Kidney capillary endothelial cell (primary cell): ENCODE measurements around the gene MAD1L1.

Experiments used
- DNase-seq: peaks from one replicate; pipeline ENCODE4 v3.0.0-alpha.2; 2018; ENCODE audit warnings: low spot score

MAD1L1 gene

DNA sequence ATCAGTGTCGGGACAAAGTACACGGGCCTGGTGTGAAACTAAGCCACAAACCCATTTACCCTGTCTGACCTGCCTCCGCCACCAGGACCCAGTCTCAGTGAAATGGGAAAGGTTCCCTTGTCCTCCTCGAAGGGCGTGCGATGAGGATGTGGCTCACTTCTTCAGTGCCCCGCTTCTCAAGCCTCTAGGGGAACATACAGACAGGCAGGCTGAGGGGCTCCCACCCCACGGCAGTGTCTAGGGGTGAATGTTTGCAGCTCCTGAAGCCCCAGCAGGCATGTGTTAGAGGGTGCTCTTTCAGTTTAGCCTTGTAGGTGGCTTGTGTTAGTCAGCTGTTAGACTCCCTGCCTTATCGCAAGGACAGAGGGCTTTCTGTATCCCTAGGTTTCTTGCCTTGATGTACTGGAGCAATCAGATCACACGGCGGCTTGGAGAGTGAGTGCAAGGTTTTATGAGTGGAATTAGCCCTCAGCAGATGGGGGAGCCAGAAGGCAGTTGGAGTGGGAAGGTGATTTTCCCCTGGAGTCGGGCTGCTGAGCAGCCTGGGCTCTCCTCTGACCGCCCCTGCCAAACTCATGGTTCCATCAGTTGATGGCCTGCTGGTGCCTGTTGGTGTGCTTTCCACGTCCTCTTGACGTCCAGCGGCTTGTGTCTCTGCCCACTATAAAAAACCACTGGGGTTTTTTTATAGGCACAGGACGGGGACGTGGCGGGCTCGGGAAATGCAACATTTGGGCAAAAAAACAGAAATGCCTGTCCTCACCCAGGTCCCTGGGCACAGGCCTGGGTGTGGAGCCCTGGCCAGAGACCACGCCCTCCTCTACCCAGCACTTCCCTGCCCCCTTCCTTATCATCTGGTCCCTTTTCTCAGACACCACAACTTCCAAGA lies 10.0 kb upstream of the MAD1L1 start:
- no peak for DNase-seq

DNA sequence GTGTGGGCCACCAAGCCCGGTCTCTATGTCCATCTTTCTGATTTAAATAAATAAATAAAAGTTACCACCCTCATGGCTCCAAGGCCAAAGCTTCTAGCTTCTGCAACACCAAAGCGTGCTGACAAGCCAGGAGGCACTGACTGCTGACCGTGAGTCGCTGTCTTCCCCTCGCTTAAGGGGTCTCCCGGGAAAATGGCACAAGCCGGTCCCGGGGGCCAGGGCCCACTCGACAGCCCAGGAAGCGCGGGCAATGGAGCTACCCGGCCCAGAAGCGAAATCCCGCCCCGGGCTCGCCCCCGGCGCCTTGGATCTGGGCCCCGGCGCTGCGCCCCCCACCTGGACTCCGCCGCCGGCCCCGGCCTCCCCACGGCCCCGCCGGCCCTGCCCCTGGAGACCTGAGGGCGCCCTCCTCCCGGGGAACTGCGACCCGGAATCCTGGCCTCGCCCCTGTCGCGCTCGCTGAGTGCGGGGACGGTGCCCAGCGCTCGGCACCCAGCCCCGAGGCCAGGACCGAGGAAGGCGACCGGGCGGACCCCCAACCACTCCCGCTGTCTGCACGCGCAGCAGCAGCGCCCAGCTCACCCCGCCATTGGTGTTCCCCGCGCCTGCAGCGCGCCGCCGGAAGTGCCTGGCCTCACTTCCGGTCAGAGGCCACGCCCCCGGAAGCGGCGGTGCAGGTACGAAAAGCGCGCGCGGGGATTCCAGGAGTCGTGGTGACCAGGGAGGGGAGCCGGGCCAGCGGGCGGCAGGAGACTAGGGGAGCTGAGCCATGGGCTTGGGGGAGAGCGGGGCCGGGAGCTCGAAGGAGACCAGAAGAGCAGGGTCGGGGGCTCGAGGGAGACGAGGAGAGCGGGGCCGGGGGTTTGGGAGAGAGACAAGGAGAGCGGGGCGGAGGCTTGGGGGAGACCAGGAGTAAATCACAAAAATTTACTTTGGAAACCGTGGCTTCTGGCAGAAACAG lies 9.1 kb upstream of the MAD1L1 start, which contains the start of the genes MRM2 and NUDT1:
Gene MRM2, minus strand, starts transcription at position 626 of the 961 bp plus-strand sequence. Its CDS starts 36 bp downstream, at position 590.
Gene NUDT1, plus strand, starts transcription at position 647 of the 961 bp plus-strand sequence. CDS start 2,349 bp downstream, outside the sequence.
- peak; percentile 76 for DNase-seq

DNA sequence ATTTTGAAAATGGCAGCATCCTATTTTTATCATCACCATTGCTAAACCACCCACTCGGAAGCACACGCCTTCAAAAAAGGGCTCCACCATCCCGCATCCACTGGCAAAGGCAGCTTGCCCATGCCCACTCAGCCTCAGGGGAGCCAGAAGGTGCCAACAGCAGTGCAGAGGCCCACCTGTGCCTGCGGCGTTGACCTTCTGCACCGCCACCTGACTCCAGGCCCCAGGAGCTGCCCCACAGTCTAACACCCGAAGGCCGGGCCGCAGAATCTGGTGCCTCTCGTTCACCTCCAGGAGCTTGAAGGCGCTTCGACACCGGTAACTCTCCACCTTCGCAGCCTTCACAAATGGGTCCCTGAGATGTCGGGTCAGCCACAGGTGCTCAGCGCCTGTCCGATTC lies 6.5 kb upstream of the MAD1L1 start:
- DNase-seq, result no peak

DNA sequence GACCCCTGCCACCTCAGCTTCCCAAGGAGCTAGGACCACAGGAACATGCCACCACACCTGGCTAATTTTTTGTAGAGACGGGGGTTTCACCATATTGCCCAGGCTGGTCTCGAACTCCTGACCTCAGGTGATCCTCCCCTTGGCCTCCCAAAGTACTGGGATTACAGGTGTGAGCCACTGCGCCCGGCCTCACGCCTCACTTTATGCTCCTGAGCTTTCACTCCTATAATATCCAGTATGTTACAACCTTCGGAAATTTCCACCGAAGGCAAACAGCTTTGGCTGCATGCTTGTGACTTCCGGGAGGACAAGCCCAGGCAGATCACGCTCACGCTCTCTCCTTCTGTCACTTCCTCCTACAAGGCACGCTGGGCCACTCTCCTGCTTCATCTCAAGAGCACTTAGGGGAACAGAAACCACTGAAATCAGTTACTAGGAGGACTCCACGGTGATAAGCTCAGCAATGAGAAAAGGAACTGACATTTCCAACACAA lies 4.4 kb upstream of the MAD1L1 start:
- no peak for DNase-seq

DNA sequence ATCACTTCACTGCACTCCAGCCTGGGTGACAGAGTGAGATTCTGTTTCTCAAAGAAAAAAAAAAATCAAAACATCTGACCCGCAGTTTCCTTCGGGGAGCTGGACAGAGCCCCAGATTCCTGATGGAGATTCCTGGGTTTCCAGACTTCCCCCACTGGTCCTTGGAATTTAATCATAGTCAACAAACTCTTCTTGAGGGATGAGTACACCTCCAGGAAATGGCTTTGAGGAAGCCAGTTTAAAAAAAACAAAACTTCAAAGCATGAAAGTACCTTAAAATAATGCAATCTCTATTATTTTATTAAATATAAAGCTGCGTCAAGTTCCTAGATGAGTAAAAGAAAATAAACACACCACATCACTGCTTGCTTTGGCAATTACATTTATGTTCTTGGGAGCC lies 1.2 kb upstream of the MAD1L1 start:
- no peak for DNase-seq

DNA sequence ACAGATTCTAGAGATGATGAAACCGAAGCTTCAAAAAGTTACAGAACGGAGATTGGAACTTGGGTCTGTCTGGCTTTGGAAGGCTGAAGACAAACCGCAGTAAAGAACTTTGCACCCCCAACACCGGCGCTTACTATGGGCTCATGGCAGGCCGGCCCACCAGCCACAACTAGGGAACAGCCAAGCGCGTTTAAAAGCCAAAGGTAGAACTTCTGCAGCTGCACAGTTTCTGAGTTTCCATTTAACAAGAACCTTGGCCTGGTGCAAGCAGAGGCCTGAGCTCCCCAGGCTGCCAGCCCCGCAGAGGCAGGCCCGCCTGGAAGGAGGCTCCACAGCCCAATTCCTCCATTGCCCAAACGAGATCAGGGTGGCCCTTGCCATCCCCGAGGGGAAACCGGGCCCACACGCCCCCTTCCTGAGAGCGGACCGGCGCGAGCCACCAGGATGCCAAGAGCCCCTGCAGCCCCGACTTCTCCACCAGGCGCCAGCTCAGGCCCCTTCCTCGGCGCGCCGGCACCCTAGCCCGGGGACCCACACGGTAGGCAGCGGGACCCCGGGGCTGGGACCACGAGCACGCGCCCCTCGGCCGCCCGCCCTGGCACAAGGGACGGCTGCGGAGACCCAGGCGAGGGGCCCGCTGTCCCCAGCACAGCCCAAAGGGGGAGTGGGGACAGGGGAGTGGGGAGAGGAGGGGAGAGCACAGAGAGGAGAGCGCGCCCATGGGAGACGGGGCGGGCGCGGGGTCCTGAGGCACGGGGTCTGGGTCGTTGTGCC lies 566 bp downstream of the MAD1L1 start:
- DNase-seq, result no peak

DNA sequence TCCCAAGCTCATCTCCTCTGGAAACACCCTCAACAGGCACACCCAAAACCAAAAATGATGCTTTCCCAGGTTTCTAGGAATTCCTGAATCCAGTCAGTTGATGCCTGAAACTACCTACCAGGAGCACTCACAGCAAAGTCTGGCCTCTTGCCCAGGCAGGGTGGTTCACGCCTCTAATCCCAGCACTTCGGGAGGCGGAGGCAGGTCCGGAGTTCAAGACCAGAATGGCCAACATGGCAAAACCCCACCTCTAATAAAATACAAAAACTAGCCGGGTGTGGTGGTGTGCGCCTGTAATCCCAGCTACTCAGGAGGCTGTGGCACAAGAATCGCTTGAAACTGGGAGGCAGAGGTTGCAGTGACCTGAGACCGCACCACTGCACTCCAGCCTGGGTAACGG lies 1.9 kb downstream of the MAD1L1 start:
- no peak for DNase-seq

DNA sequence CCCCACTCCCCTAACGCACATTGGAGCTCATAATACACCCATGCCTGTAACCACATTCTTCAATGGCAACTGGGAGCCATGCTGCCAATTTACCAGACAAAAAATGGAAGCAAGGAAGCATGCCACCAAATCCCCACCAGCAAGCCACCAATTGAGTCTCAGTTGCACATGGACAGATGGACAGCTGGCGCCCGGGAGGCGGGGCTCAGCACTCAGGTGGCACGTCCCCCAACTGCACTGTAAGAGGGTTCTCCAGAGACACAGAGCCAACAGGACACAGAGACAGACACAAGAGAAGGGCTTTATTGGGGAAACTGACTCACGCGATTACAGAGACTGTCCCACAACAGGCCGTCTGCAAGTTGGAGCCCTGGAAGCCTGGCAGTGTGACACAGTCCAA lies 2.5 kb downstream of the MAD1L1 start:
- no peak for DNase-seq

DNA sequence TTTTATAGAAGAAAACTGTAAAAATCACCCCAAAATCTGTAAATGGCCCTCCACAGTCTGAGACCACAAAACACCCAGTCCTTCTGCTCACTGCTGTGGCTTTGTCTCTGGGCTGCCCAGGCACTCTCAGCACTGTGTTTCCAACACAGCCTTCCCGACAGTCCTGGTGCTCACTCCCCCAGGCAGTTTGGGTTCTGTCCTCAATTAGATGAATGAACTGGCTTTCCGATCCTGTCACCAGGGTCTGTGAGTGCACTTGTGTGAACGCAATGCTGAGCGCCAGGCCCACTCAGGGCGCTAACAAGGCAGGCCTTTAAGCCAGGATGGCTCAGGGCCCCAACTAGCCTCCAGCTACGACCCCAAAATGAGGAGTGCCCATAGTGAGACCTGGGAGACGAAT lies 3.3 kb downstream of the MAD1L1 start:
- no peak for DNase-seq

DNA sequence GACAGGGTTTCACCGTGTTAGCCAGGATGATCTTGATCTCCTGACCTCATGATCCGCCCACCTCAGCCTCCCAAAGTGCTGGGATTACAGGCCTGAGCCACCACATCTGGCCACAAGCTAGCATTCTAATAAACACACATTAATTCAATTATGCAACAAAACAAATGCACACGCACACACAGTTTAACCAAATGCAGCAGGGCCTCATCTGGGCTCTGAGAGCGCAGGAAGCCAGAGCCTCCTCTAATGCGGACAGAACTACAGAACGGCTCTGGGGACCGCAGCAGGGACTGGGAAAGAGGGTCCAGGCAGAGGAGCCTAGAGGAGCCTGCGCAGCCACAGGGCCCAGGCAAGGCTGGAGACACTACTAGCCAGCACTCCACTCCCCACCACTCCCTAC lies 3.8 kb downstream of the MAD1L1 start:
- DNase-seq, result no peak

DNA sequence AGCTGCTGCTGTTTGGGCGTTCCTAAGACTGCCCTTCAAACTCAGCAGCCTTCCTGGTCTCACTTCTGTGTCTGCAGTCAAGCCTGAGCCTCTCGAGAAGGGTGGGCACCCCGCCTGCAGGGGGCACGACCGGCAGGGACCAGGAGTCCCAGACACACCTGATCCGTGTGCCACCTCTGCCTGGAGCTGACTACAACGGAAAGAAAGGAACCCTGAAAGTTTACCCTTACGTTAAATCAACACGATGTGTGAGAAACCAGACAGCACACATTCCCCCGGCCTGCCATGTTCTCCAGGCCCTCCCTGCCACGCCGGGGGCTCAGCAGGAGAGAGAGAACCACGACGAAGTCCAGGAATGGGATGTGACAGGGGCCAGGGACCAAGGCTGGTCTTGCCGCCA lies 5.0 kb downstream of the MAD1L1 start:
- no peak for DNase-seq

DNA sequence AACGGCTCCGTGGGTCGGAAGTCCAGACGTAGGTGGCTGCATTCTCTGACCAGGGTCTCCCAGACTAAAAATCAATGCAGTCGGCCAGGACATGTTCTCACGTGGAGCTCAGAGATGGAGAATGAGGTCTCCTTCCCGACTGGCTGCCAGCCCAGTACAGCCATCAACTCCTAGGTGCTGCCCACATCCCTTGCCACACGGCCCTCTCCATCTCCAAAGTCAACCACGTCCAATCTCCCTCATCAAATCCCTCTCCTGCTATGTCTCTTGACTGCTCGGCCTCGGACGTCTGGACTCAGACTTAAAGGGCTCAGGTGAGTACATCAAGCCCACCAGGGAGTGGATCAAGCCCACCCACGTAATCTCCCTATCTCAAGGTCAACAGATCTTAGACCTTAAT lies 6.9 kb downstream of the MAD1L1 start:
- DNase-seq, result no peak

DNA sequence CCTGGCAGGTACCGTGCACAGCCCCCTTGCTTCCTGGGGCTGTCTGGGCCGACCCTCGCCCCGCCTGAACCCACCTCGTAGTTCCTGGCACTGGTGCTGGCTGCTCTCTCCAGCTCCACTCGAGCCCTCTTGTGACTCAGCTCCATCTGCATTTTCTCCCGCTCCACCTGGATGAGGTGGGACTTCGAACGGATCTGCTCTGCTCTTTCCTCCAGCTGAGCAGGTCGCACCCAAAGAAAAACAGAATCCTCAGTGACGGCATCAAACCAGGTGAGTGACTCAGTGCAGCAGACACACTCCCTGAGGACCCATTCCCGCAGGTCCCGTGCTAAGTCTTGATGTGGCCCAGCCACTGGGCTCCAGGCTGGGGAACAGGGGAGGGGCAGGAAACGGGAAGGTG lies 7.4 kb downstream of the MAD1L1 start:
- DNase-seq, result no peak

DNA sequence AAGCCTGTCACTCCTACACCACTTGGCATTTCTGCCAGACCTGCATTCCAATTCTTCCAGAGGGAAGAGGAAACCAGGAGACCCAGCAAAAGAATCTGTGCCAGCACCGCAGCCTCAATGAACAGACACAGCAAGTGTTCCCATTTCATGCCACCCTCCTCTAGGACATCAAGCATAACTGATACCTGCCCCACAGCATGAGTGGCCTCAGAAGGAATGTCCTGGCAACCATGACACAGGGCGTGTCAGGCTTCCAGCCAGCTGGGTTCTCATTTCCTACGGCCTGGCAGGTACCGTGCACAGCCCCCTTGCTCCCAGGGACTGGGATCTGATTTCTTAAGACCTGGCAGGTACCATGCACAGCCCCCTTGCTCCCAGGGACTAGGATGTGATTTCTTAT lies 7.8 kb downstream of the MAD1L1 start:
- DNase-seq, result no peak

DNA sequence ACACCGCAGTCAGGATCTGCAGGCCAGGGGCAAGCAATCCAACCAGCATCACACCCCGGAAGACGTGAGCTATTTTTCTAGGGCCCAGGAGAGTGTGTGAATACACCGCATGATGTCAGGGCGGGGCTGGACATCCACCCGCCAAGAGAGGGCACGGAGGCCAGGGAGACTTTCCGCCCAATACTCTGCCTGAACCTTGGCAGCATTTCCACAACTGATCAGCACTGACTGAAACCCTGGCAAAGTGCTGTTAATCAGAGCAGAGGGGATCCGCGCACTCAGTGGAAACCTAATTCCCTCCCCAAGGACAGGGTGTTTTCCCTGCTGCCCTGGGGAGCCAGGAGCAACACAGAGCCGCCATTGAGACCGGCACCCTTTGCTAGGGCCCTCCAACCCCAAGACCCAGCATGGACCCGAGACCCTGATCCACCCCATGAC lies 8.2 kb downstream of the MAD1L1 start:
- DNase-seq, result no peak

DNA sequence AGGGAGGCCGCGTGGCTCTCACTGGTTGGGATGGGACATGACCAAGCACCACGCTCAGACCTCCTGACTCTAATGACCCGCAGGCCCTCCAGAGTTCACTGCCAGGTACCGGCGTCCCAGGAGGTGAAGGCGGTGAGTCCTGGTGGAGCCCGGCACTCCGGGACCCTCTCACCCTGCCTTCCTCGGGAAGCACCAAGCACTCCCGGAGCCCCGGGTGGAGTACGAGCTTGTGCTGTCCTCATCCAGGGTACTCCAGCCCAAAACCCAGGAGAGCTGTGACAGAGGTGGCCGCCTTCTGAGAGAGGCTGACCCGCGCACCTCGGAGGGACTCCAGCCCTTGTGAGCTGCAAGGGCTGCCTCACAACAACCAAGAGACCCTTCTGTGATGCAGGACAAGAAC lies 9.4 kb downstream of the MAD1L1 start:
- no peak for DNase-seq

DNA sequence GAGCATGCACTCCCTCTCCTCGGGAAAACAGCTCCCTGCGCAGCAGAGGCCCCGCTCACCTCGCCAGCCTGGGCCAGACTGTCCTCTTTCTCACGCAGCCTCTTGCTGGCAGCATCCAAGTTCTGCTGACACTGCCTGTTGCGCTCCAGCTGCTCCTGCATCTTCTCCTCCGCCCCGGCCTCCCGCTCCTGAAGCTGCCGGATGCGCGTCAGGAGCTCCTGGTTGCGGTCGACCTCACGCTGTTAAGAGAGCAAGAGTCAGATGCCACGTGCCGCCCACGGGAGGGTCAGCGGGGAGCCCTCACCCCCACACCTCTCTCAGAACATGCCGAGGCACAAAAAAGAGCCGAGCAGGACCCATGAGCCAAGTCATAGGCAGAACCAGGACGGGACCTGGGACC lies 10.2 kb downstream of the MAD1L1 start:
- no peak for DNase-seq

DNA sequence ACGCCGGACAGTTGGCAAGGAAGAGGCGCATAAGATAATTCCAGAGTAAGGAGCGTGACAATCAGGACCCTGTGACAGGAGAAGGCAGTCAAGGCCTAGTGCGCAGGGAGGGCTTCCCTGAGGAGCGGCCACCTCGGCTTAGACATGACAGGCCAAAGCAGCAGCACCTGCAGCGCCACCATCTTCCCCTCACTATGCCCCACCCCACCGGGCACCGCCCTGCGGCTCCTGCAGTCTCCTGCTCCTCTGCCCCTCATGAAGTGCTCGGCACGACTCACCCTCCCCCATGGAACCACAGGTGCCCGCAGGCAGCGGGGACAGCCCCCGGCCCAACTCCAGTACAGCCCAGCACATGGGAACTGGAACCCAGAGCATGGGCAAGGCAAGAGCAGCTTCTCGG lies 11.8 kb downstream of the MAD1L1 start:
- DNase-seq, result no peak

DNA sequence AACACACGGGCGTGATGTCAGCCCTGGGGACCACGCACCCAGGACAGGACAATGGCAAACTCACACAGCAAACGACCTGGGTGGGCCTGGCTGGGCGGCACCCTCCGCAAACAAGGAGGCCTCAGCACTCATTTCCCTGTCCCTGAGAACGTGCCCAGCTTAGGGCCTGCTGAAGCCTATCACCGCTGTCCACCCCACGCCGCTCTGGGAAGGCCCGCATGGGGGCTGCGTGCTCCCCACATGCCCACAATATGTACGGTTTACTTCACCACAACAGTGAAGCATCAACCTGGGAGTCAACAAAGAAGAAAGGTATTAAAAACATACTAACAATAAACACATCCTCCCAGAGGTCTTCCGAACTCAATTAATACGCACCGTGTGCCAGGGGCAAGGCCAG lies 12.2 kb downstream of the MAD1L1 start:
- DNase-seq, result no peak

DNA sequence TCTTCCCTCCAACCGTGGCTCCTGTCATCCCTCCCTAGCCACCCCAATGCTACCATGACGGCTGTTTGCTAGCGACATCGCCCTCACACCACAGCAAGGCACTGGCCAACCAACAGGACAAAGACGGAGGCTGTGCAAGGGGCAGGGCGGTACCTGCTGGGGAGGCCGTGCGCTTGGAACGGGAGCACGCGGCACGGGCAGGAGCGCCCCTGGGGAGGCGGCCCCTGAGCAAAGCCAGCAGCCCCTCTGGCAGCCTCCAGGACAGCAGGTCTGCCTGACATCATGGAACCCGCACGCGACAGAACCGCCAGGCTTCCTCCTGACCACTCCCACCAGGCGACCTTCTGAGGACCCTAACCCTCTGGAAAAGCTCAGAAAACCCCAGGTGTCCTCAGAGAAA lies 12.7 kb downstream of the MAD1L1 start:
- no peak for DNase-seq

DNA sequence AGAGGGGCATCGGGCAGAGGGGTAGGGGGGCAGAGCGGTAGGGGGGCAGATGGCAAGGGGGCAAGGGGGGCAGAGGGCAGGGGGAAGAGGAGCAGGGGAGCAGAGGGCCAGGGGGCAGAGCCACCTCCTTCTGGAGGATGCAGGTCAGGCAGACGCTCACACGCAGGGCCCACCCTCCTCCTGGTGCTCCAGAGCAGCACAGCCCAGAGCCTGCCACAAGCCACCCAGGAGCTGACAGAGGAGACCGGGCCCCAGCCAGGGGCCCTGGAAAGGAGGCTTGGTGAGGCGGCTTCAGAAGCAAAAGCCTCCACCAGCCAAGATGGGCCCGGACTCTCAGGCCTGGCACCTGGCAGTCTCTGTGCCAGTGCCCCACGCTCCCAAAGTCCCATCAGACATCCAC lies 13.1 kb downstream of the MAD1L1 start:
- DNase-seq, result no peak

DNA sequence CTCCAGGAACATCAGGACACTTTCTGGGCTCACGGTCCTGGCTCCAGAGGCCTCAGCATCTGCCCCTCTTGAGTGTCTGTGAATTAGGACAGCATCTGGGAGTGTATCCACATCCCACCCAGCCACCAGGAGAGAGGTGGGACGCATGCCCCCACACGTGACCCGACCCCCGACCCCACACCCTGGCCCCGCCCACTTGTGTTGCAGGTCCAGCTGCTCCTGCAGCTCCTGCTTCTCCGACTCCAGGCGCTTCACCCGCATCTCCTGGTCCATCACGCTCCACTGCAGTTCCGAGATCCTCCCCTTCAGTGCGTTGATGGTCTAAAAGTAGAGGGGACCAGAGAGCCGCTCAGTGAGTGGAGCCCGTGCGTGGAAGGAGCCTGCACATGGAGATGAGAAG lies 13.6 kb downstream of the MAD1L1 start:
- no peak for DNase-seq
